Liver (tissue), 9 donors: ENCODE data around the gene IFITM5. TPM values are rescaled to one million over a fixed set of nuclear protein-coding genes. Genes with fewer than 3 reads are reported as not detected.

ENCODE experiments used
- DNase-seq: peaks from one replicate; pipeline ENCODE4 v3.0.0-alpha.2; 2017; ENCODE audit warnings: low spot score
- H3K27ac ChIP-seq, 2 donors: one replicate each; pipeline ENCODE4 v1.7.0; 2013; ENCODE audit warnings: inconsistent platforms in 2 of 2, low read length in 2 of 2, control low read depth in 1 of 2, low read depth in 1 of 2, mild to moderate bottlenecking in 1 of 2
- H3K27me3 ChIP-seq, 4 donors: one replicate each; pipeline versions ENCODE4 v1.6.1 to v1.7.0; 2013; ENCODE audit warnings: low read length in 3 of 4, inconsistent platforms in 1 of 4, mild to moderate bottlenecking in 1 of 4, moderate library complexity in 1 of 4; ENCODE audit not compliant: control insufficient read depth in 4 of 4, insufficient read depth in 4 of 4
- H3K36me3 ChIP-seq, 4 donors: one replicate each; pipeline versions ENCODE4 v1.6.1 to v1.7.0; 2013; ENCODE audit warnings: low read length in 3 of 4, mild to moderate bottlenecking in 3 of 4, low read depth in 1 of 4, moderate library complexity in 1 of 4; ENCODE audit not compliant: control insufficient read depth in 4 of 4, insufficient read depth in 3 of 4
- H3K4me1 ChIP-seq, 4 donors: one replicate each; pipeline versions ENCODE4 v1.6.1 to v1.7.0; 2013; ENCODE audit warnings: low read length in 3 of 4, mild to moderate bottlenecking in 3 of 4, moderate library complexity in 1 of 4; ENCODE audit not compliant: control insufficient read depth in 4 of 4, insufficient read depth in 4 of 4
- H3K4me3 ChIP-seq, 3 donors: one replicate each; pipeline versions ENCODE4 v1.6.1 to v1.7.0; 2013; ENCODE audit warnings: low read length in 3 of 3, control low read depth in 1 of 3, low read depth in 1 of 3, mild to moderate bottlenecking in 1 of 3
- H3K9ac ChIP-seq, 2 donors: one replicate each; pipeline ENCODE4 v1.7.0; 2013; ENCODE audit warnings: low read length in 2 of 2, mild to moderate bottlenecking in 2 of 2, moderate library complexity in 2 of 2, control low read depth in 1 of 2, low read depth in 1 of 2
- H3K9me3 ChIP-seq, 4 donors: one replicate each; pipeline versions ENCODE4 v1.6.1 to v1.7.0; 2013; ENCODE audit warnings: low read length in 3 of 4; ENCODE audit not compliant: control insufficient read depth in 4 of 4
- EGR1 ChIP-seq, 2 donors: IDR thresholded peaks; 2 replicates each; pipeline ENCODE4 v1.6.1; 2016 to 2018; ENCODE audit warnings: antibody characterized with exemption in 2 of 2, low read depth in 2 of 2
- FOXA1 ChIP-seq: IDR thresholded peaks from 2 replicates; pipeline ENCODE4 v1.6.1; 2016; ENCODE audit warnings: antibody characterized with exemption
- FOXA2 ChIP-seq: IDR thresholded peaks from 2 replicates; pipeline ENCODE4 v1.6.1; 2016; ENCODE audit warnings: antibody characterized with exemption
- GABPA ChIP-seq, 2 donors: IDR thresholded peaks in 1 of 2; conservative IDR thresholded peaks in 1 of 2; 2 replicates each; pipeline ENCODE4 v1.6.1; 2016; ENCODE audit warnings: antibody characterized with exemption in 2 of 2, mild to moderate bottlenecking in 1 of 2, moderate library complexity in 1 of 2
- HNF4A ChIP-seq, 2 donors: conservative IDR thresholded peaks; 2 replicates each; pipeline ENCODE4 v1.6.1; 2016; ENCODE audit warnings: antibody characterized with exemption in 2 of 2, mild to moderate bottlenecking in 2 of 2
- HNF4G ChIP-seq: IDR thresholded peaks from 2 replicates; pipeline ENCODE4 v1.6.1; 2016; ENCODE audit warnings: antibody characterized with exemption
- JUND ChIP-seq, 2 donors: IDR thresholded peaks; 2 replicates each; pipeline ENCODE4 v1.6.1; 2016; ENCODE audit warnings: antibody characterized with exemption in 2 of 2
- MAX ChIP-seq: IDR thresholded peaks from 2 replicates; pipeline ENCODE4 v1.6.1; 2016; ENCODE audit warnings: antibody characterized with exemption
- NR2F2 ChIP-seq: IDR thresholded peaks from 2 replicates; pipeline ENCODE4 v1.6.1; 2016; ENCODE audit warnings: antibody characterized with exemption
- RAD21 ChIP-seq, 2 donors: IDR thresholded peaks; 2 replicates each; pipeline ENCODE4 v1.6.1; 2016; ENCODE audit warnings: antibody characterized with exemption in 2 of 2, mild to moderate bottlenecking in 2 of 2
- RXRA ChIP-seq, 2 donors: IDR thresholded peaks; 2 replicates each; pipeline ENCODE4 v1.6.1; 2017 to 2018; ENCODE audit warnings: antibody characterized with exemption in 2 of 2, mild to moderate bottlenecking in 1 of 2
- SP1 ChIP-seq: IDR thresholded peaks from 2 replicates; pipeline ENCODE4 v1.6.1; 2018; ENCODE audit warnings: antibody characterized with exemption, mild to moderate bottlenecking
- TAF1 ChIP-seq: conservative IDR thresholded peaks from 2 replicates; pipeline ENCODE4 v1.6.1; 2016; ENCODE audit warnings: antibody characterized with exemption, mild to moderate bottlenecking
- YY1 ChIP-seq: IDR thresholded peaks from 2 replicates; pipeline ENCODE4 v1.6.1; 2016; ENCODE audit warnings: antibody characterized with exemption, mild to moderate bottlenecking
- ZBTB33 ChIP-seq: IDR thresholded peaks from 2 replicates; pipeline ENCODE4 v1.6.1; 2016; ENCODE audit warnings: antibody characterized with exemption
- WGBS: extraction: QIAGEN DNeasy Blood & Tissue Kit; methylation state at CpG from one replicate; pipeline ENCODE4 v1.1.7; 2013; 5-methylcytosine and 5-hydroxymethylcytosine counted together
- polyA plus RNA-seq, 2 donors: library from polyadenylated mRNA; stranded (reverse) in 1 of 2; unstranded in 1 of 2; fragments of 200-250 nt in 1 of 2; fragments of >200 nt in 1 of 2; fragmentation: Nextera tagmentation in 1 of 2; extraction: Ambion mirVana in 1 of 2; gene quantifications; one replicate each; pipeline versions ENCODE4 v1.2.1 to v1.2.3, GENCODE V29; 2013 to 2015
- total RNA-seq, 2 donors: library from RNA; depleted of rRNA; stranded (reverse); fragments of >200 nt; gene quantifications; one replicate each; pipeline ENCODE4 v1.2.3, GENCODE V29; 2014
- TF ChIP-seq, protein P1 (sequence below): IDR thresholded peaks from 2 replicates; pipeline ENCODE4 v1.6.1; 2016; ENCODE audit warnings: antibody characterized with exemption
- TF ChIP-seq, protein P2 (sequence below): IDR thresholded peaks from 2 replicates; pipeline ENCODE4 v1.6.1; 2016; ENCODE audit warnings: antibody characterized with exemption, mild to moderate bottlenecking
- TF ChIP-seq, protein P3 (sequence below): fragments of 150-350 bp; IDR thresholded peaks from 2 replicates; pipeline ENCODE4 v1.5.1; 2017; ENCODE audit warnings: improper control_type of control experiment, low read depth, low read length; ENCODE audit not compliant: missing input control
- donor health status: healthy.
- donor health status: healthy.
- donor health status: healthy.
- donor health status: healthy.
- donor health status: healthy.

The IFITM5 gene
- total and polyA plus RNA-seq, 4 donors, result not detected

- no peaks in the 10 kb centered on the region for H3K27me3 ChIP-seq
- TF ChIP-seq, protein P1, sequence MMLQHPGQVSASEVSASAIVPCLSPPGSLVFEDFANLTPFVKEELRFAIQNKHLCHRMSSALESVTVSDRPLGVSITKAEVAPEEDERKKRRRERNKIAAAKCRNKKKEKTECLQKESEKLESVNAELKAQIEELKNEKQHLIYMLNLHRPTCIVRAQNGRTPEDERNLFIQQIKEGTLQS, result no peak
- TF ChIP-seq FOXA2 (no peak), TAF1 (no peak), SP1 (no peak), FOXA1 (no peak), ZBTB33 (no peak), GABPA (IDR thresholded peaks at IDR 0.05 in 1 of 2, conservative IDR thresholded peaks at IDR 0.05 in 1 of 2) (no peak), NR2F2 (no peak), RXRA (IDR thresholded peaks at IDR 0.05) (no peak)
- TF ChIP-seq, protein P2, sequence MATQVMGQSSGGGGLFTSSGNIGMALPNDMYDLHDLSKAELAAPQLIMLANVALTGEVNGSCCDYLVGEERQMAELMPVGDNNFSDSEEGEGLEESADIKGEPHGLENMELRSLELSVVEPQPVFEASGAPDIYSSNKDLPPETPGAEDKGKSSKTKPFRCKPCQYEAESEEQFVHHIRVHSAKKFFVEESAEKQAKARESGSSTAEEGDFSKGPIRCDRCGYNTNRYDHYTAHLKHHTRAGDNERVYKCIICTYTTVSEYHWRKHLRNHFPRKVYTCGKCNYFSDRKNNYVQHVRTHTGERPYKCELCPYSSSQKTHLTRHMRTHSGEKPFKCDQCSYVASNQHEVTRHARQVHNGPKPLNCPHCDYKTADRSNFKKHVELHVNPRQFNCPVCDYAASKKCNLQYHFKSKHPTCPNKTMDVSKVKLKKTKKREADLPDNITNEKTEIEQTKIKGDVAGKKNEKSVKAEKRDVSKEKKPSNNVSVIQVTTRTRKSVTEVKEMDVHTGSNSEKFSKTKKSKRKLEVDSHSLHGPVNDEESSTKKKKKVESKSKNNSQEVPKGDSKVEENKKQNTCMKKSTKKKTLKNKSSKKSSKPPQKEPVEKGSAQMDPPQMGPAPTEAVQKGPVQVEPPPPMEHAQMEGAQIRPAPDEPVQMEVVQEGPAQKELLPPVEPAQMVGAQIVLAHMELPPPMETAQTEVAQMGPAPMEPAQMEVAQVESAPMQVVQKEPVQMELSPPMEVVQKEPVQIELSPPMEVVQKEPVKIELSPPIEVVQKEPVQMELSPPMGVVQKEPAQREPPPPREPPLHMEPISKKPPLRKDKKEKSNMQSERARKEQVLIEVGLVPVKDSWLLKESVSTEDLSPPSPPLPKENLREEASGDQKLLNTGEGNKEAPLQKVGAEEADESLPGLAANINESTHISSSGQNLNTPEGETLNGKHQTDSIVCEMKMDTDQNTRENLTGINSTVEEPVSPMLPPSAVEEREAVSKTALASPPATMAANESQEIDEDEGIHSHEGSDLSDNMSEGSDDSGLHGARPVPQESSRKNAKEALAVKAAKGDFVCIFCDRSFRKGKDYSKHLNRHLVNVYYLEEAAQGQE, result no peak
- TF ChIP-seq, protein P3, sequence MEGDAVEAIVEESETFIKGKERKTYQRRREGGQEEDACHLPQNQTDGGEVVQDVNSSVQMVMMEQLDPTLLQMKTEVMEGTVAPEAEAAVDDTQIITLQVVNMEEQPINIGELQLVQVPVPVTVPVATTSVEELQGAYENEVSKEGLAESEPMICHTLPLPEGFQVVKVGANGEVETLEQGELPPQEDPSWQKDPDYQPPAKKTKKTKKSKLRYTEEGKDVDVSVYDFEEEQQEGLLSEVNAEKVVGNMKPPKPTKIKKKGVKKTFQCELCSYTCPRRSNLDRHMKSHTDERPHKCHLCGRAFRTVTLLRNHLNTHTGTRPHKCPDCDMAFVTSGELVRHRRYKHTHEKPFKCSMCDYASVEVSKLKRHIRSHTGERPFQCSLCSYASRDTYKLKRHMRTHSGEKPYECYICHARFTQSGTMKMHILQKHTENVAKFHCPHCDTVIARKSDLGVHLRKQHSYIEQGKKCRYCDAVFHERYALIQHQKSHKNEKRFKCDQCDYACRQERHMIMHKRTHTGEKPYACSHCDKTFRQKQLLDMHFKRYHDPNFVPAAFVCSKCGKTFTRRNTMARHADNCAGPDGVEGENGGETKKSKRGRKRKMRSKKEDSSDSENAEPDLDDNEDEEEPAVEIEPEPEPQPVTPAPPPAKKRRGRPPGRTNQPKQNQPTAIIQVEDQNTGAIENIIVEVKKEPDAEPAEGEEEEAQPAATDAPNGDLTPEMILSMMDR, result no peak
- no peaks in the 10 kb centered on the region for H3K9me3 ChIP-seq
- H3K4me3 ChIP-seq, result peak overlapping the region; percentile 48 to 61 (median 59)
- H3K4me1 ChIP-seq, result peaks cover 0 to 41% (median 19%) of the 10 kb centered on the region in 4 donors
- H3K9ac ChIP-seq, result peak overlapping the region; percentile 10 to 81
- H3K36me3 ChIP-seq, result no peaks in the 10 kb centered on the region
- peak overlapping the region; percentile 81 to 92 for H3K27ac ChIP-seq
- 45% methylated on average over 32 of the region's 32 CpGs for WGBS
- no peak for DNase-seq
These were observed 16.2 kb upstream of the IFITM5 start for GRCh38 chr11:315516-315994.

DNA sequence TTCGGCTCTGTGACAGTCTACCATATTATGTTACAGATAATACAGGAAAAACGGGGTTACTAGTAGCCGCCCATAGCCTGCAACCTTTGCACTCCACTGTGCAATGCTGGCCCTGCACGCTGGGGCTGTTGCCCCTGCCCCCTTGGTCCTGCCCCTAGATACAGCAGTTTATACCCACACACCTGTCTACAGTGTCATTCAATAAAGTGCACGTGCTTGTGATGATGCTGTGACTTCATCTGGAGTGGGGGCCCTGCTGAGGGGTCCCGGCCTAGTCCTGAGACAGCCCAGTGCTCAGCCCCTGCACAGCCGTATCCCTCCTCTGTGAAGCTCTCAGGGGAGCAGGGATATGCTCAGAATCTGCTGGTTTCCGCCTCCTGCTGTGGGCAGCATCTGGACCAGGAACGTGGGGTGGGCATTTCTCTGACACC lies 15.7 kb upstream of the IFITM5 start:
- DNase-seq, result no peak
- Histone ChIP-seq H3K4me1 (peaks cover 0 to 41% (median 19%) of the 10 kb centered on the region in 4 donors), H3K9me3 (no peaks in the 10 kb centered on the region), H3K27me3 (no peaks in the 10 kb centered on the region), H3K9ac (peak overlapping the region; percentile 10 to 81), H3K36me3 (no peaks in the 10 kb centered on the region), H3K27ac (peak overlapping the region; percentile 81 to 92), H3K4me3 (peak overlapping the region; percentile 48 to 61 (median 59))
- 34% methylated on average over 9 of the region's 9 CpGs for WGBS
- peak; percentile 83 to 93 for TF ChIP-seq HNF4A (conservative IDR thresholded peaks at IDR 0.05)
- TF ChIP-seq, protein P3, result no peak
- TF ChIP-seq NR2F2, result no peak
- TF ChIP-seq JUND (IDR thresholded peaks at IDR 0.05), result no peak
- TF ChIP-seq RAD21 (IDR thresholded peaks at IDR 0.05), result peak in 1 of 2 donors; percentile 3
- TF ChIP-seq YY1, result peak; percentile 49
- no peak for TF ChIP-seq GABPA (IDR thresholded peaks at IDR 0.05 in 1 of 2, conservative IDR thresholded peaks at IDR 0.05 in 1 of 2)
- TF ChIP-seq FOXA1, result no peak
- peak; percentile 85 for TF ChIP-seq SP1
- peak; percentile 85 to 92 for TF ChIP-seq RXRA (IDR thresholded peaks at IDR 0.05)
- TF ChIP-seq EGR1 (IDR thresholded peaks at IDR 0.05; ENCODE audit: low read depth in 2 of 2), result no peak
- no peak for TF ChIP-seq FOXA2
- TF ChIP-seq TAF1, result no peak
- peak; percentile 70 for TF ChIP-seq MAX
- peak; percentile 52 for TF ChIP-seq HNF4G
